Measurements from ENCODE around the gene FMNL2.

Gene FMNL2

GRCh38 chr2:152588998-152589397, 254.0 kb downstream of the FMNL2 start:
- DNase-seq, result no peak

GRCh38 chr2:152594022-152594766, 259.2 kb downstream of the FMNL2 start:
- peak; percentile 91 for DNase-seq

- DNase-seq, result no peak
Measured at GRCh38 chr2:152594792-152595191, 259.8 kb downstream of the FMNL2 start.

GRCh38 chr2:152598975-152599759, 264.2 kb downstream of the FMNL2 start:
- DNase-seq, result peak; percentile 47

DNA sequence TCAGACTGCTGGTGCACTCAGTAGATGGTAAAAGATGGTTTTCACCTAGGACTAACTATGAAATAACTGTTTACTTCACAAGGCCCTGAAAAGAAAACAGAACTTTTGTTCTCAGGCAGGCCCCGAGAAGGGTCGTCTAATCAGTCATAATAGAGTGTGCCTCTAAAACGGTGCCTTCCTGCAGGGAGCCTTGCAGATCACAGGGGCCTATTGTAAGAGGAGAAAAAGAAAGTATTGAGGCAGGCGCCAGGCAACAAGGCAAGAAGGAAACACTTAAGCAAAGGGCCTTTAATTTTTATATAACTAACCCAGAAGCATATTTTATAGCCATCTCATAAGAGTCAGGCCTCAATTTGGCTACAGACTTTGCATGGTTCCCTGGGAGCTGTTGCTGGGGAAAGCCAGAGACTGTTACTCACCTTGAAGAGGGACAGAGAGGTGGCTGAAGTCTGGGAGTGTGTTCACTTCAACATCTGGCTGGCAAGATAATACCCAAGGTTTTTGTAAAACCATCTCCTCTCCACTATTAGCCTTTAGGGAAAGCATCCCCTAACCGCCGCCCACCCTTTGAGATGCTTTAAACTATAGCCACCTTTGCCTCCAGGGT, 265.2 kb downstream of the FMNL2 start:
- no peak for DNase-seq

- no peak for DNase-seq
Measured at GRCh38 chr2:152600697-152601096, 265.7 kb downstream of the FMNL2 start.

DNA sequence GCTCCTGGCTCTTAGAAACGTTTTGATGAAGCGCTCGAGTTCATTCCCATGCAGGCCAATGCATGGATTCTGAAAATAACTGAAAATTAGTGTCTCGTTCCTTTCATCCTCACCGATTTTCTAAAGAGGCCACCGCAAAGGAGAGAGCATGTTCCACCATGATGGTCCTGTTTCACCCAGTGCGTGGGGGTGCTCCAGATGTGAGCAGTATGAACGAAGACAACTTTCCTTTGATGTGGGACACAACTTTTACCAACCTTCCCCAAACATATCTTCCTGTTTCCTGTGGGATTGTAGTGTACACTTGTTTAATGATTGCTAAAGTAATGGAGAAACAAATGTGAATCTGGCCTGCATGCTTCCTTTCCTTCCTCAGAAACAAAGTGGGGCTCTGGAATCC, 267.8 kb downstream of the FMNL2 start:
- DNase-seq, result no peak

GRCh38 chr2:152603166-152603565, 268.2 kb downstream of the FMNL2 start:
- no peak for DNase-seq

- DNase-seq, result no peak
Measured at GRCh38 chr2:152606081-152606480, 271.1 kb downstream of the FMNL2 start.

GRCh38 chr2:152606941-152607340, 272.0 kb downstream of the FMNL2 start:
- DNase-seq, result no peak

DNA sequence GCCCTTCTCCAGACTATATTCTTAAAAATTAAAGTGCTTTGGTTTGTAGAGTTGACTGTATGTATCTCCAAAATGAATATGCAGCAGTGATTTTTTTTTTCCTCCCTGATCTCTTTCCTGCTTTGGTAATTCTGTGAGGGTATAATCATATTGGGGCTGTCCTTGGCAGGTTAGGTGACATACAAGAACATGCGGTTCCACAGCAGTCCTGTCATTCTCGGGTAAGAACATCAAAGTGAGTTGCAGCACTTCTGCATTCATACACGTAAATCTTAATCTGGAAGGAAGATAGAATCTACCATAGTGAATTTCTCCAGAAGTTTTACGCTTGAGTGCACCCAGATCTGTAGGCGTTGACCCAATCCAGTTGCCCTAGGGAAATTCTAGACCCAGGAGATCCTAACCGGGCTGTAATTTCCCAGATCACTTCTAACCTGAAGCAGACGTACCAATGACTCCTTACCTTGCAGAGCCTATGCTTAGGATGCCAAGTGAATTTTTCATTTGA, 272.9 kb downstream of the FMNL2 start:
- DNase-seq, result no peak

DNA sequence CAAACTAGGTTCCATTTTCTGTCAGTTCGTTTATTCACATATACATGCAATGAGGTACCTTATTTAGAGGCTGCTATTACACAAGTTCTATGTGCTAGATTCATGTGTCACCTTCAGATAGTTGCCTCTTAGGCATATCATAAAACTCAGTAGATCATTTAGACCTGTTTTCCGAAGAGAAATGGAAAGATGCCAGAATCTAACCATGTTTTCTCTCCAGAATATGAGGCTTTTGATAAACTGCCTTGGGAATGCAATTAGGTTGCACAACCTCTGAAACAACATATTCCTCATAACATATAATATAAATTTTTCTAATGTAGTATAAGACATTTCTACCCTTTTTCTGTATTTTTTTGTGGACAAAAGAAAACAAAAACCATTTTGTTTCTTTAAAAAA, 274.2 kb downstream of the FMNL2 start:
- no peak for DNase-seq

GRCh38 chr2:152609699-152610098, 274.7 kb downstream of the FMNL2 start:
- DNase-seq, result no peak

DNA sequence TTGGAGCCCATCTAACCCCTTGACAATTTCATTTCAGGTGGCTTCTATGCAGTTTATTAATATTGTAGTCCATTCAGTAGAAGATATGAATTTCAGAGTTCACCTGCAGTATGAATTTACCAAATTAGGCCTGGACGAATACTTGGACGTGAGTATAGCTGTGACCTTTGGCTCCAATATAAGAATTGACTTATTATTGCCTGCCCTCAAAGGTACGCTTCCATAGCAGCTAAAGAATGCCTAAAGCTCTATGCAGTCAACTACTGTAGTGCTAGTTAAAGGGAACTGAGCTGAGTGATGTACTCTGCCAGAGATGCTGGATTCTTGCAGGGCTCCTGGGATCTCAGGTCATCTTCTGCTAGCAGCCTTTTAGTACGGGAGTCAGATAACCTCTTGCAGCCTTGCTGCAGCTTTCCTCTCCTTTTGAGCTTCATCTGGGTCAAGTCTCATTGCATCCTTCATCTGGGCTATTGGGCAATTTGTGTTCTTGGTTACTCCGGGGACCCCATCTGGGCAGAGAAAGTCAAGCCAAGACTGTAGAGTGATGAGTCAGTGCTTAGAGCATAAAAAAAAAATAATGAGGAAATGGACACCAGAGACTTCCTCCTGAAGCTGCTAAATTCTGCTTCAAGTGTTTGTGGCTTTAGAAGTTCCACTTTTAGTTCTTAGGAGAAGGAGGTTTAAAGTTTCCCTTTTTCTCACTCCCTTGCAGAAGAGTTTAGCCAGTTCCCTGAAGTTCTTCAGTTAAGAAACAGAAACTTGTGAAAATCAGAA, 276.7 kb downstream of the FMNL2 start:
- DNase-seq, result peak; percentile 94

DNA sequence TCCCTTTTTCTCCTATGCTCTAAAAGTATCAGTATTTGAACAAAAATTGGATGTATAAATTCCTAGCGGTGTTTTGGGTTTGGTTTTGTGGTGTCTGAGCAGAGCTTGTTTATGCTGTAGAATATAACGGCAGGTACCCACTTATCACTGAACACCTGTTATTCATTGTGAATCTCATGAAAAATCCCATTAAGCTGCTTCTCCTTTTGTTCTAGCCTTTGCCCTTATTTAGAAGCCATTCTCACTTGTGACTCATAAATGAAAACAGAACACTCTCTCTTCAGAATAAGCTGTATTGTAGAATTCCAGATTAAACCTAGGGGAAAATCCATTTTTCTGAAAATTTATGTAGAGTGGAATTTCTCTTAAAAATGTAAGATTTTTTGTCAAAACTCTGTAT, 278.3 kb downstream of the FMNL2 start:
- peak; percentile 58 for DNase-seq

- no peak for DNase-seq
Measured at GRCh38 chr2:152615177-152615576, 280.2 kb downstream of the FMNL2 start.

DNA sequence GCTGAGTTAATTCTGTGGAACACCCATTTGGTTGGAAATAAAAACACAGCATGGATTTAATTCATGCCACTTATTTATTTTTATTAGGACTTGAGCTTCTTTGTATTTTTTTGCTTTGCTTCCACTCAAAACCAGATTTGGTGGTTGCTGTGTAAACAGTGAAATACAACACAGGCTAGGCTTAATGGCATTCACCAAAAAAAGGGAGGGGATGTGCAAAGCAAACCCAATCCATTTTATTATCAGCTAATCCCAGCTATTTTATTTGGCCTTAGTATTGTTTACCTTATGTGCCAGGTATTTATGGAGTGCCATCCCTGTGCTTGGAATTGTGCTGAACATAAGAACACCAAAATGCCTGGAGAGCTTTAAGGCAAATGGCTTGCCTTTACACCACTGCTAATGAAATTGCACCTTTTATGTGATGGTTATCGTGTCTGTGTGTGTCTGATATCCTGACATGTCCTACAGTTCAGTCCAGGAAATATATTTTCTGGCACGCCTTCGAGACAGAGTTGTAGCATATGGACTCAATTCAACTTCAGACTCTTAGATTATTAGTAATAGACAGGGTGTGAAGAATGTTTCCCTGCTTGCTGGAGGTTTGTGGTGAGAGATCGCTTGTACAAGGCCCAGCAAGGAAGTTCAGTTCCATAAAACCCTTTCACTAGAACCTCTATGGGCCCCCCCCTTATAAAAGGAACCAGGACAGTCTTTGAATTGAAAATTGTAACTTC, 282.6 kb downstream of the FMNL2 start:
- no peak for DNase-seq

GRCh38 chr2:152618193-152618564, 283.2 kb downstream of the FMNL2 start:
- no peak for DNase-seq

DNA sequence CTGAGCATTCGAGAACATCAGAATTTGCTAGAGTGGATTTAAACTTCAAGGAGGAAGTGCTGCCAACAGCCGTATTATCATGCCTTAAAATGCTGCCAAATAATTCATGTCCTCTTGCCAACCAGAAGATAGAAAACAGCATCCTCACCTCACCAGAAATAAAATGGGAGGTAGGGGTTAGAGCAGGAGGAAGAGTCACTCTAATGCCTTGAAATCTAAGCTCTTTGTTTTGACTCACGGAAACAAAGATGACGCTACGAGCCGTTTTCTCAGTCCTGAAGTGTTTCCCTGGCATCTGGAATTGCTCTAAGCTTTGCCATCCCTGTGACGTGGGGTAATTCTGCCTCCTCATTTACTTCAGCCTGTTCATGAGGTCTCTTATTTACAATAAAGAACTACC, 285.2 kb downstream of the FMNL2 start:
- DNase-seq, result no peak

DNA sequence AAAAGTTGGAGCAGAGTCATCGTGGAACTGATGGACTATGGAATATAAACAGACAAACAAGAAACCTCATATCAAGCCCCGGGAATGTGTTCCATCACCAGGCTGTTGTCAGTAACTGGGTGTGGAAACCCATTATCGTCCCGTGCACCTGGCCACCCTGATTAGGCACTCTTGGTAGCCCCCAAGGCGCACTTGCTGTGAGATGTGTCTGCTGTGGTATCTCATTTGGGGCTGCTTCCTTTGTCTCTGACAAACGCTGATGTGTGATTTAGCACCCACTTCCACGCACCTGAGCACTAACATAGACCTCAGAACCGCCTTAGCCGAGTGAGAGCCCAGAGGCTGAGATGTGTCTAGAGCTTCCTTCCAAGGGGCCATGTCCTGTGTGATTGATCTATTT, 286.0 kb downstream of the FMNL2 start:
- no peak for DNase-seq

GRCh38 chr2:152622219-152622618, 287.2 kb downstream of the FMNL2 start:
- no peak for DNase-seq

GRCh38 chr2:152623076-152623740, 288.2 kb downstream of the FMNL2 start:
- DNase-seq, result no peak

Measured in suppressor macrophage treated with lipopolysaccharide for 4 hours (primary cell).